Skeletal muscle satellite cell (primary cell): ENCODE data around the gene TMEM132C.

Source experiments
- H3K27me3 ChIP-seq: 2 replicates; pipeline ENCODE4 v1.7.0; 2013; ENCODE audit warnings: low read length; ENCODE audit not compliant: control insufficient read depth, insufficient read depth
- H3K36me3 ChIP-seq: 2 replicates; pipeline ENCODE4 v1.7.0; 2013; ENCODE audit warnings: mild to moderate bottlenecking, control low read depth, low read length; ENCODE audit not compliant: insufficient read depth
- H3K4me1 ChIP-seq: 2 replicates; pipeline ENCODE4 v1.7.0; 2013; ENCODE audit warnings: low read length; ENCODE audit not compliant: control insufficient read depth, insufficient read depth
- H3K4me2 ChIP-seq: 2 replicates; pipeline ENCODE4 v1.7.0; 2013; ENCODE audit warnings: mild to moderate bottlenecking, low read length
- H3K4me3 ChIP-seq: 2 replicates; pipeline ENCODE4 v1.7.0; 2013; ENCODE audit warnings: low read length
- H3K9ac ChIP-seq: 2 replicates; pipeline ENCODE4 v1.7.0; 2013; ENCODE audit warnings: mild to moderate bottlenecking, low read depth, low read length, moderate library complexity
- H3K9me3 ChIP-seq: replicated peaks from 2 replicates; pipeline ENCODE4 v1.7.0; 2013; ENCODE audit warnings: mild to moderate bottlenecking, control low read depth, low read length

The TMEM132C gene

GRCh38 chr12:128353301-128353700, 86.3 kb downstream of the TMEM132C start:
- Histone ChIP-seq H3K4me3 (no peak overlapping the region), H3K4me1 (no peaks in the 10 kb centered on the region), H3K9ac (no peak overlapping the region), H3K9me3 (peaks cover 17% of the 10 kb centered on the region), H3K4me2 (no peak overlapping the region), H3K27me3 (no peaks in the 10 kb centered on the region), H3K36me3 (no peaks in the 10 kb centered on the region)

GRCh38 chr12:128356547-128356946, 89.6 kb downstream of the TMEM132C start:
- peaks cover 22% of the 10 kb centered on the region for H3K9me3 ChIP-seq
- no peak overlapping the region for H3K9ac ChIP-seq
- H3K27me3 ChIP-seq, result no peaks in the 10 kb centered on the region
- no peaks in the 10 kb centered on the region for H3K4me1 ChIP-seq
- H3K4me2 ChIP-seq, result no peak overlapping the region
- no peaks in the 10 kb centered on the region for H3K36me3 ChIP-seq
- H3K4me3 ChIP-seq, result no peak overlapping the region

GRCh38 chr12:128361400-128361995, 94.5 kb downstream of the TMEM132C start:
- Histone ChIP-seq H3K4me1 (no peaks in the 10 kb centered on the region), H3K4me2 (no peak overlapping the region), H3K36me3 (no peaks in the 10 kb centered on the region), H3K4me3 (no peak overlapping the region), H3K27me3 (no peaks in the 10 kb centered on the region), H3K9me3 (peaks cover 12% of the 10 kb centered on the region), H3K9ac (no peak overlapping the region)

- peaks cover 13% of the 10 kb centered on the region for H3K9me3 ChIP-seq
- H3K4me2 ChIP-seq, result no peak overlapping the region
- H3K36me3 ChIP-seq, result no peaks in the 10 kb centered on the region
- no peaks in the 10 kb centered on the region for H3K27me3 ChIP-seq
- no peak overlapping the region for H3K4me3 ChIP-seq
- H3K9ac ChIP-seq, result no peak overlapping the region
- no peaks in the 10 kb centered on the region for H3K4me1 ChIP-seq
These were observed 98.1 kb downstream of the TMEM132C start for GRCh38 chr12:128365032-128365431.

GRCh38 chr12:128365651-128366231, 98.8 kb downstream of the TMEM132C start:
- no peaks in the 10 kb centered on the region for H3K27me3 ChIP-seq
- H3K4me3 ChIP-seq, result no peak overlapping the region

GRCh38 chr12:128367961-128368360, 101.0 kb downstream of the TMEM132C start:
- Histone ChIP-seq H3K9me3 (peaks cover 18% of the 10 kb centered on the region), H3K4me3 (no peak overlapping the region), H3K4me2 (no peak overlapping the region), H3K4me1 (no peaks in the 10 kb centered on the region), H3K9ac (no peak overlapping the region), H3K27me3 (no peaks in the 10 kb centered on the region), H3K36me3 (no peaks in the 10 kb centered on the region)

More at GRCh38 chr12:128365651-128366231, 98.8 kb downstream of the TMEM132C start:
- Histone ChIP-seq H3K9me3 (peaks cover 10% of the 10 kb centered on the region), H3K4me2 (no peak overlapping the region), H3K4me1 (no peaks in the 10 kb centered on the region), H3K9ac (no peak overlapping the region), H3K36me3 (no peaks in the 10 kb centered on the region)

GRCh38 chr12:128381541-128381940, 114.6 kb downstream of the TMEM132C start:
- Histone ChIP-seq H3K9me3 (peaks cover 18% of the 10 kb centered on the region), H3K36me3 (no peaks in the 10 kb centered on the region), H3K4me3 (no peak overlapping the region), H3K4me1 (no peaks in the 10 kb centered on the region), H3K9ac (no peak overlapping the region), H3K4me2 (no peak overlapping the region), H3K27me3 (no peaks in the 10 kb centered on the region)

- no peak overlapping the region for H3K4me3 ChIP-seq
- no peak overlapping the region for H3K4me2 ChIP-seq
- H3K9ac ChIP-seq, result no peak overlapping the region
- H3K36me3 ChIP-seq, result no peaks in the 10 kb centered on the region
- H3K9me3 ChIP-seq, result peaks cover 18% of the 10 kb centered on the region
- H3K4me1 ChIP-seq, result no peaks in the 10 kb centered on the region
- H3K27me3 ChIP-seq, result no peaks in the 10 kb centered on the region
These were observed 115.0 kb downstream of the TMEM132C start for GRCh38 chr12:128381946-128382345.

GRCh38 chr12:128382946-128383345, 116.0 kb downstream of the TMEM132C start:
- Histone ChIP-seq H3K4me1 (no peaks in the 10 kb centered on the region), H3K36me3 (no peaks in the 10 kb centered on the region), H3K4me3 (no peak overlapping the region), H3K4me2 (no peak overlapping the region), H3K27me3 (no peaks in the 10 kb centered on the region), H3K9ac (no peak overlapping the region), H3K9me3 (peaks cover 18% of the 10 kb centered on the region)

GRCh38 chr12:128383357-128383937, 116.5 kb downstream of the TMEM132C start:
- Histone ChIP-seq H3K27me3 (no peaks in the 10 kb centered on the region), H3K4me3 (no peak overlapping the region), H3K4me2 (no peak overlapping the region), H3K9ac (no peak overlapping the region), H3K4me1 (no peaks in the 10 kb centered on the region), H3K36me3 (no peaks in the 10 kb centered on the region), H3K9me3 (peaks cover 19% of the 10 kb centered on the region)

GRCh38 chr12:128385736-128386135, 118.8 kb downstream of the TMEM132C start:
- no peak overlapping the region for H3K9ac ChIP-seq
- H3K27me3 ChIP-seq, result no peaks in the 10 kb centered on the region
- peaks cover 10% of the 10 kb centered on the region for H3K9me3 ChIP-seq
- no peak overlapping the region for H3K4me3 ChIP-seq
- no peak overlapping the region for H3K4me2 ChIP-seq
- no peaks in the 10 kb centered on the region for H3K36me3 ChIP-seq
- H3K4me1 ChIP-seq, result no peaks in the 10 kb centered on the region
